Type B pancreatic cell (in vitro differentiated cells): ENCODE results near the gene PNLIPRP2. TPM values are rescaled to one million over a fixed set of nuclear protein-coding genes. Genes with fewer than 3 reads are reported as not detected.

Experiments
- DNase-seq: peaks from one replicate; pipeline ENCODE4 v3.0.0; 2021; ENCODE audit warnings: mixed read lengths; ENCODE audit not compliant: unreplicated experiment; ENCODE audit errors: extremely low spot score
- H3K27ac Mint-ChIP-seq: 2 replicates; pipeline ENCODE4 v1.8.0; 2021; ENCODE audit warnings: mild to moderate bottlenecking, mixed read lengths
- H3K27me3 Mint-ChIP-seq: 2 replicates; pipeline ENCODE4 v1.8.0; 2021; ENCODE audit warnings: mixed read lengths
- H3K36me3 Mint-ChIP-seq: 2 replicates; pipeline ENCODE4 v1.8.0; 2021; ENCODE audit warnings: mixed read lengths
- H3K4me1 Mint-ChIP-seq: one replicate; pipeline ENCODE4 v1.8.0; 2021; ENCODE audit warnings: mixed read lengths; ENCODE audit not compliant: unreplicated experiment
- H3K4me3 Mint-ChIP-seq: 2 replicates; pipeline ENCODE4 v1.8.0; 2021; ENCODE audit warnings: mild to moderate bottlenecking, mixed read lengths
- H3K9me3 Mint-ChIP-seq: 2 replicates; pipeline ENCODE4 v1.8.0; 2021; ENCODE audit warnings: mixed read lengths
- CTCF ChIP-seq: fragments of 200-600 bp; sonication (generic); conservative IDR thresholded peaks from 2 replicates; pipeline ENCODE4 v1.5.0; 2021; ENCODE audit warnings: antibody characterized with exemption, mild to moderate bottlenecking
- total RNA-seq: library from RNA; stranded (reverse); gene quantifications from 2 replicates; pipeline ENCODE4 v1.2.1, GENCODE V29; 2021; ENCODE audit warnings: low replicate concordance

PNLIPRP2 gene
- total RNA-seq, 1 donor from 2014 or later, result 1.2 TPM

- Mint-ChIP-seq H3K27ac (no peak overlapping the region), H3K4me1 (no peaks in the 10 kb centered on the region), H3K9me3 (no peaks in the 10 kb centered on the region), H3K4me3 (no peak overlapping the region), H3K27me3 (peaks cover 27% of the 10 kb centered on the region), H3K36me3 (no peaks in the 10 kb centered on the region)
- no peak for TF ChIP-seq CTCF
- no peak for DNase-seq
These were observed 22.4 kb upstream of the PNLIPRP2 start for GRCh38 chr10:116598329-116598728.

- Mint-ChIP-seq H3K27ac (no peak overlapping the region), H3K36me3 (no peaks in the 10 kb centered on the region), H3K9me3 (no peaks in the 10 kb centered on the region), H3K4me1 (no peaks in the 10 kb centered on the region), H3K27me3 (peaks cover 22% of the 10 kb centered on the region), H3K4me3 (no peak overlapping the region)
- no peak for TF ChIP-seq CTCF
- no peak for DNase-seq
These were observed 20.8 kb upstream of the PNLIPRP2 start for GRCh38 chr10:116599991-116600390.

GRCh38 chr10:116602648-116603400 is 17.9 kb upstream of the PNLIPRP2 start:
- H3K27ac Mint-ChIP-seq, result no peak overlapping the region
- H3K4me3 Mint-ChIP-seq, result no peak overlapping the region
- no peaks in the 10 kb centered on the region for H3K9me3 Mint-ChIP-seq
- DNase-seq, result no peak
- no peak for TF ChIP-seq CTCF
- no peaks in the 10 kb centered on the region for H3K4me1 Mint-ChIP-seq
- H3K36me3 Mint-ChIP-seq, result no peaks in the 10 kb centered on the region
- peaks cover 13% of the 10 kb centered on the region for H3K27me3 Mint-ChIP-seq

- Mint-ChIP-seq H3K4me3 (no peak overlapping the region), H3K4me1 (no peaks in the 10 kb centered on the region), H3K9me3 (no peaks in the 10 kb centered on the region), H3K27ac (no peak overlapping the region), H3K36me3 (no peaks in the 10 kb centered on the region), H3K27me3 (peaks cover 10% of the 10 kb centered on the region)
- no peak for DNase-seq
- TF ChIP-seq CTCF, result no peak
These were observed 14.7 kb upstream of the PNLIPRP2 start for GRCh38 chr10:116606061-116606483.

- Mint-ChIP-seq H3K4me3 (peak overlapping the region; percentile 0), H3K27me3 (peaks cover 5% of the 10 kb centered on the region), H3K27ac (no peak overlapping the region), H3K36me3 (no peaks in the 10 kb centered on the region), H3K4me1 (no peaks in the 10 kb centered on the region), H3K9me3 (no peaks in the 10 kb centered on the region)
- no peak for TF ChIP-seq CTCF
- no peak for DNase-seq
These were observed 13.4 kb upstream of the PNLIPRP2 start for GRCh38 chr10:116607336-116607735.
